HepG2 (cell line): ENCODE data around the gene SCN8A. TPM values are rescaled to one million over a fixed set of nuclear protein-coding genes. Genes with fewer than 3 reads are reported as not detected.

Source experiments
- ATAC-seq: fragments of 200-7000 bp; cut with Tn5 transposase; 3 replicates; pipeline ENCODE4 v1.9.1; 2020; ENCODE audit warnings: mild to moderate bottlenecking, moderate library complexity
- BruUV-seq: library from RNA; stranded (reverse); fragments of 400-500 nt; replicated peaks from 2 replicates; lab custom pipeline; 2021; lab: Mats Ljungman, UMichigan
- CTCF ChIA-PET: fragments of 300-600 bp; formaldehyde crosslinking; extraction: SDS; loops from one replicate; lab custom pipeline; 2021; ENCODE audit warnings: low total read pairs, inconsistent platforms, low intra/inter-chr PET ratio; lab: Yijun Ruan, JAX
- POLR2A ChIA-PET: fragments of 350-600 bp; sonication (Branson Sonifier 250); formaldehyde crosslinking; loops from one replicate; lab custom pipeline; 2020; ENCODE audit warnings: antibody characterized with exemption, inconsistent platforms; lab: Yijun Ruan, JAX
- DNase-seq: peaks from one replicate; pipeline ENCODE4 v3.0.0-alpha.2; 2015; ENCODE audit warnings: low spot score
- FAIRE-seq: peaks from 3 replicates; lab custom pipeline; 2011; peaks lifted over from hg19 to GRCh38; lab: Jason Lieb, UNC
- H2AFZ ChIP-seq: one replicate; pipeline ENCODE4 v1.6.1; 2011; ENCODE audit warnings: low read length, inconsistent platforms
- H3K27ac ChIP-seq: fragments of 300-600 bp; 3 replicates; pipeline ENCODE4 v1.8.0; 2011; ENCODE audit warnings: mixed run types, mild to moderate bottlenecking, mixed read lengths, low read length, inconsistent platforms; ENCODE audit not compliant: insufficient read depth; ENCODE audit errors: extremely low read length
- H3K27me3 ChIP-seq, 2 experiments: fragments of 200-600 bp in 1 of 2; 2 replicates in 1 of 2; 3 replicates in 1 of 2; pipeline versions ENCODE4 v1.6.0 to v1.8.0; 2011; ENCODE audit warnings: low read length in 2 of 2, mild to moderate bottlenecking in 2 of 2, moderate library complexity in 2 of 2, inconsistent platforms in 1 of 2; ENCODE audit not compliant: insufficient read depth in 2 of 2, control insufficient read depth in 1 of 2
- H3K36me3 ChIP-seq, 2 experiments: fragments of 200-600 bp in 1 of 2; replicated peaks in 1 of 2; 2 replicates in 1 of 2; 3 replicates in 1 of 2; pipeline versions ENCODE4 v1.5.1 to v1.8.0; 2011; ENCODE audit warnings: low read length in 2 of 2, inconsistent platforms in 1 of 2; ENCODE audit not compliant: insufficient read depth in 2 of 2, control insufficient read depth in 1 of 2
- H3K4me1 ChIP-seq: 2 replicates; pipeline ENCODE4 v1.5.1; 2012; ENCODE audit warnings: low read length, inconsistent platforms; ENCODE audit not compliant: insufficient read depth
- H3K4me2 ChIP-seq: 2 replicates; pipeline ENCODE4 v1.6.0; 2011; ENCODE audit warnings: low read depth, low read length, inconsistent platforms
- H3K4me3 ChIP-seq, 3 experiments: fragments of 200-600 bp in 1 of 3; sonication (generic), shearing (Covaris generic) in 1 of 3; replicated peaks in 1 of 3; 2 replicates each; pipeline ENCODE4 v1.5.1; 2011 to 2016; ENCODE audit warnings: low read length in 3 of 3, inconsistent platforms in 2 of 3, low read depth in 2 of 3, mild to moderate bottlenecking in 2 of 3, control low read depth in 1 of 3, mixed read lengths in 1 of 3; ENCODE audit not compliant: insufficient read depth in 1 of 3
- H3K79me2 ChIP-seq: one replicate; pipeline ENCODE4 v1.6.1; 2011; ENCODE audit warnings: low read length, inconsistent platforms; ENCODE audit not compliant: insufficient read depth
- H3K9ac ChIP-seq: 2 replicates; pipeline ENCODE4 v1.6.0; 2011; ENCODE audit warnings: mild to moderate bottlenecking, low read depth, low read length, inconsistent platforms; ENCODE audit not compliant: insufficient read depth
- H3K9me3 ChIP-seq: 2 replicates; pipeline ENCODE4 v1.5.1; 2012; ENCODE audit warnings: mild to moderate bottlenecking, low read length
- H4K20me1 ChIP-seq: 2 replicates; pipeline ENCODE4 v1.6.0; 2011; ENCODE audit warnings: inconsistent platforms, mild to moderate bottlenecking, low read length, moderate library complexity; ENCODE audit not compliant: insufficient read depth
- CCDC6 ChIP-seq: sonication (generic); formaldehyde crosslinking; IDR thresholded peaks from 2 replicates; pipeline ENCODE4 v1.8.1; 2022; ENCODE audit warnings: mild to moderate bottlenecking, missing genetic modification reagents, moderate library complexity
- HIVEP1 ChIP-seq: sonication (generic); formaldehyde crosslinking; IDR thresholded peaks from 2 replicates; pipeline ENCODE4 v1.4.0; 2020; ENCODE audit warnings: mild to moderate bottlenecking, missing genetic modification reagents
- MED1 ChIP-seq: sonication (generic); formaldehyde crosslinking; IDR thresholded peaks from 2 replicates; pipeline ENCODE4 v1.4.0; 2020; ENCODE audit warnings: missing genetic modification reagents
- NR2C2 ChIP-seq: sonication (generic); formaldehyde crosslinking; IDR thresholded peaks from 2 replicates; pipeline ENCODE4 v1.4.0; 2020; ENCODE audit warnings: missing genetic modification reagents, mild to moderate bottlenecking, moderate library complexity, borderline replicate concordance
- PHF8 ChIP-seq: sonication (generic); formaldehyde crosslinking; IDR thresholded peaks from 2 replicates; pipeline ENCODE4 v1.5.0; 2020; ENCODE audit warnings: missing genetic modification reagents
- ZNF333 ChIP-seq: sonication (generic); formaldehyde crosslinking; IDR thresholded peaks from 2 replicates; pipeline ENCODE4 v1.4.0; 2020; ENCODE audit warnings: mild to moderate bottlenecking, missing genetic modification reagents, borderline replicate concordance
- ZNF879 ChIP-seq: sonication (generic); formaldehyde crosslinking; IDR thresholded peaks from 2 replicates; pipeline ENCODE4 v1.8.1; 2023; ENCODE audit warnings: missing genetic modification reagents
- WGBS: methylation state at CpG from one replicate; pipeline ENCODE4 v1.1.6; 2017; ENCODE audit warnings: low lambda C conversion rate; 5-methylcytosine and 5-hydroxymethylcytosine counted together
- in situ Hi-C: cut with HindIII; loops from 2 replicates; pipeline ENCODE4 v1.10.0; 2017; ENCODE audit warnings: low pct_unique_long_range_greater_than_20kb; ENCODE audit not compliant: extremely low pct_ligation_motif_present
- intact Hi-C: fragments of 100-400 bp; cut with micrococcal nuclease; formaldehyde crosslinking; loops from one replicate; pipeline ENCODE4 v1.10.0; 2022; ENCODE audit not compliant: unreplicated experiment
- polyA plus RNA-seq, 8 experiments: library from polyadenylated mRNA; depleted of rRNA in 3 of 8; stranded (reverse) in 7 of 8; unstranded in 1 of 8; fragments of >200 nt; fragmentation: Illumina TruSeq in 4 of 8; extraction: Trizol in 4 of 8; gene quantifications; 2 replicates each; pipeline versions ENCODE4 v1.2.1 to v1.2.3, GENCODE V29; 2011 to 2016; ENCODE audit warnings: low read depth in 4 of 8, missing spikeins in 1 of 8, mixed read lengths in 1 of 8; ENCODE audit not compliant: insufficient read depth in 1 of 8
- total RNA-seq, 5 experiments: library from RNA; depleted of rRNA; stranded (reverse); fragments of >200 nt; fragmentation: Illumina TruSeq; extraction: Trizol; gene quantifications; 2 replicates each; pipeline ENCODE4 v1.2.3, GENCODE V29; 2016; ENCODE audit warnings: low read depth in 1 of 5
- TF ChIP-seq, protein P1 (sequence below): sonication (generic); formaldehyde crosslinking; IDR thresholded peaks from 2 replicates; pipeline ENCODE4 v1.4.0; 2020; ENCODE audit warnings: low read depth, mild to moderate bottlenecking, missing genetic modification reagents
- TF ChIP-seq, protein P2 (sequence below): sonication (generic); formaldehyde crosslinking; IDR thresholded peaks from 2 replicates; pipeline ENCODE4 v1.5.0; 2020; ENCODE audit warnings: mild to moderate bottlenecking, missing genetic modification reagents

The SCN8A gene
- total and polyA plus RNA-seq, 2 of the 13 experiments (the other 11 are each of a cell fraction or from before 2014, with no cell fraction given), result 0.57 to 1.4 TPM

DNA sequence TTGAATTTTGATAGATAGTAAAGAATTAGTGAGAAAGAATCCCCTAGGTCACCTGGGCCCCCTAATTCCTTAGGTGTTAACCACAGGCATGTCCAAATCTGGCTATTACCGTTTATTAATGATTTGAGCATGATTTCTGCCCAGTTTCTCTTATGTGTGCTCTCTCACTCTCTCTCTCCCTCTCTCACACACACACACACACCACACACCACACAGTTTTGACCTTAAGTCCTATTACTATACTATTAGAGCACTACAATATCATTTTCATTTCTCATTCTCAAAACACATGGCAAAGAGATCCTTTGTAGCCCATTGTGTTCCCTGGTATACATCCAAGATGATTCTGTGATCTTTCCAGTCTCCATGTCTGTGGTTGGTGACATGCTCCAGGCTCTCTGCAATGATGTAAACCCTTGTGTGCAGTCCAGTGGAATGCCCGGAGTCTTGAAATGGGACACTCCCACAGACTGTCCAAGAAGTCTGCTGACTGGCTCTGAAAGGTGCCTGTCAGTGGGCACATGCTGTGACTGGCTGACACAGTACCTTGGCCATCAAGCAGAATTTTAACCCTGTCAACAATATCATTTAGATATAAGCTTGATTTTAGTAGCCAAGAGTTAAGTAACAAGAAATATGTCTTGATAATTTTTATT, 161.3 kb downstream of the SCN8A start:
- intact Hi-C loops (no loop called here), in situ Hi-C loops (no loop called here)
- Histone ChIP-seq H3K4me1 (no peaks in the 10 kb centered on the region), H3K79me2 (no peaks in the 10 kb centered on the region), H3K9me3 (no peaks in the 10 kb centered on the region), H2AFZ (no peak overlapping the region), H3K36me3 (no peaks in the 10 kb centered on the region), H4K20me1 (no peaks in the 10 kb centered on the region), H3K4me3 (no peak overlapping the region), H3K9ac (no peak overlapping the region), H3K4me2 (no peak overlapping the region), H3K27me3 (no peaks in the 10 kb centered on the region), H3K27ac (no peak overlapping the region)
- FAIRE-seq, result no peak
- POLR2A ChIA-PET, result no interaction called here
- no TSS peak for BruUV-seq
- WGBS, result 60% methylated on average over 2 of the region's 2 CpGs
- no peak for ATAC-seq
- no peak for TF ChIP-seq HIVEP1 (CRISPR knock-in tag)
- no peak for TF ChIP-seq NR2C2
- TF ChIP-seq ZNF879 (CRISPR knock-in tag), result no peak
- no peak for TF ChIP-seq CCDC6 (CRISPR knock-in tag)
- TF ChIP-seq ZNF333 (CRISPR knock-in tag), result no peak
- TF ChIP-seq MED1 (CRISPR knock-in tag), result no peak
- TF ChIP-seq, protein P1, sequence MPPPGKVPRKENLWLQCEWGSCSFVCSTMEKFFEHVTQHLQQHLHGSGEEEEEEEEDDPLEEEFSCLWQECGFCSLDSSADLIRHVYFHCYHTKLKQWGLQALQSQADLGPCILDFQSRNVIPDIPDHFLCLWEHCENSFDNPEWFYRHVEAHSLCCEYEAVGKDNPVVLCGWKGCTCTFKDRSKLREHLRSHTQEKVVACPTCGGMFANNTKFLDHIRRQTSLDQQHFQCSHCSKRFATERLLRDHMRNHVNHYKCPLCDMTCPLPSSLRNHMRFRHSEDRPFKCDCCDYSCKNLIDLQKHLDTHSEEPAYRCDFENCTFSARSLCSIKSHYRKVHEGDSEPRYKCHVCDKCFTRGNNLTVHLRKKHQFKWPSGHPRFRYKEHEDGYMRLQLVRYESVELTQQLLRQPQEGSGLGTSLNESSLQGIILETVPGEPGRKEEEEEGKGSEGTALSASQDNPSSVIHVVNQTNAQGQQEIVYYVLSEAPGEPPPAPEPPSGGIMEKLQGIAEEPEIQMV (CRISPR knock-in tag), result no peak
- no peak for TF ChIP-seq PHF8 (CRISPR knock-in tag)
- TF ChIP-seq, protein P2, sequence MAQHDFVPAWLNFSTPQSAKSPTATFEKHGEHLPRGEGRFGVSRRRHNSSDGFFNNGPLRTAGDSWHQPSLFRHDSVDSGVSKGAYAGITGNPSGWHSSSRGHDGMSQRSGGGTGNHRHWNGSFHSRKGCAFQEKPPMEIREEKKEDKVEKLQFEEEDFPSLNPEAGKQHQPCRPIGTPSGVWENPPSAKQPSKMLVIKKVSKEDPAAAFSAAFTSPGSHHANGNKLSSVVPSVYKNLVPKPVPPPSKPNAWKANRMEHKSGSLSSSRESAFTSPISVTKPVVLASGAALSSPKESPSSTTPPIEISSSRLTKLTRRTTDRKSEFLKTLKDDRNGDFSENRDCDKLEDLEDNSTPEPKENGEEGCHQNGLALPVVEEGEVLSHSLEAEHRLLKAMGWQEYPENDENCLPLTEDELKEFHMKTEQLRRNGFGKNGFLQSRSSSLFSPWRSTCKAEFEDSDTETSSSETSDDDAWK (CRISPR knock-in tag), result no peak
- DNase-seq, result no peak
- CTCF ChIA-PET, result no interaction called here
